HG02678 (cell line): ENCODE measurements around the gene SUSD6.
"Not testable (repeated sequence)": the region's sequence is repeated elsewhere in the genome, so short reads cannot be mapped to it uniquely, and the experiment has no call there.

Experiments used
- ATAC-seq: cut with Tn5 transposase; IDR thresholded peaks from one replicate; pipeline ENCODE4 v1.9.1; 2021; ENCODE audit warnings: mild to moderate bottlenecking, moderate library complexity; ENCODE audit not compliant: unreplicated experiment

The SUSD6 gene

DNA sequence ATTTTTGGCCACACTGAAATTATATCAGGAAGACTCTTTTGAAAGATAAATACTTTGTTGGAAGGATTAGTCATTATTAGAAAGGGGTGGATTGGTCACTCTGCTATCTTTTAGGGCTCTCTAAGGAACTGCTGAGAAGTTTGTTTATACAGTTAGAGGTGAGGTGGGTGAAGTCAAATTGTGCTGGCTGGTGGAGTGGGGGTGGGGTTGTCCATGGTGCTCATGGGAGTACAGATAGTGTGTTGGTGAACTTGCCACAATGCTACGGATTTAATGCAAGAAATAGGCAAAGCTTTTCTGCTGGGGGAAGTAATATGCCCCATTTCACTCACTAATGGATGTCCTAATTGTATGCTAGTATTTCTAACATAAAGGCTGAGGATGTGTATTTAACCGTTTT lies 35.8 kb downstream of the SUSD6 start:
- ATAC-seq: no peak

DNA sequence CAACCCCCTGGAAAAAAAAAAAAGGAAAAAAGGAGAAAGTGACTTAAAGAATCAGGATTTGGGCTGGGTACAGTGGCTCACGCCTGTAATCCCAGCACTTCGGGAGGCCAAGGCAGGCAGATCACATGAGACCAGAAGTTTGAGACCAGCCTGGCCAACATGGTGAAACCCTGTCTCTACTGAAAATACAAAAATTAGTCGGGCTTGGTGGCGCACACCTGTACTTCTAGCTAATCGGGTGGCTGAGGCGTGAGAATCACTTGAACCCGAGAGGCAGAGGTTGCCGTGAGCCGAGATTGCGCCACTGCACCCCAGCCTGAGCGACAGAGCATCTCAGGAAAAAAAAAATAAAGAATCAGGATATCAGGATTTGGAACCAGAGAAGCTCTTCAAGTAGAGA lies 36.2 kb downstream of the SUSD6 start:
- ATAC-seq: not testable (repeated sequence)

DNA sequence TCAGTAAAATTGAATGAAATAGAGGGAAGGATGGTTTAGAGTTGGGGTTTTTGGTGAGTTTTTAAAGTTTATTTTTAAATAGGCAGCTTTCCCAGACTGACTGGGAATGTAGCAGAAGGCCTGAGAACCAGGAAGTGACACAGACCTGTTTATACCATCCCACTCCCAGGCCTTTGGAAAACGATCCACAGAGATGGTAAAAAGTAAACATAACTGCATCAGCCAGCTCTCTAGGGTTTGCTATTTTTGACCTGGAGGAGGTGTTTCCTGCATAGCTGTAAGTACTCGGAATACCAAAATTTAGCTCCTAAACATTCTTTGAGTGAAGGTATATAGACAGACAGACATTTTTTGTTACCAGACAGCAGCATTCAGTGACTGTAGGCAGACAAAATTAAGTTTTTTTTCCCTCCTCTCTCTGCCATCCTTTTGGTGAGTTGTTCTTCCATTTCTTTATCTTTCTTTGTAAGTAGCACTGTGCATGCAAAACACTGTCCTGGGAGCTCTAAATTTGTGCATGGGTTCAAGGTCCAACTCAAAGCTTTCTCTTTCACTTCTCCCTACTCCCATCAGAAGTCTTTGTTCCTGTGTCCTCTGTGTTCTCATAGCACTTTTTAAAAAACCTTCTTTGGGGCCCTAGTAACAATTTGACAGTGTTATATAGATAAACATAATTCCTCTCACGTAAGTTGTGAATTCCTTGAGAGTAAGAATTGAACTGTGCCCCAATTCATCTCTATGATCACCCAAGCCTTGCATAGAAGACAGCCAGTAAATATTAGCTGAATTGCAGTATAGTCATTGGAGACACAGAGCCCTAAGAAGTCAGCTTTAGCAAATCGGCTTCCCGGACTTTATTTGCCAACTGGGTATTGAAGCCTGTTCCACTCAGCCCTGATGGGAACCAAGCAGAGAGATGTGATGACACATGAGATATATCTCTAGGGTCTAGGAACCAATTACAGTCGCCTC lies 37.4 kb downstream of the SUSD6 start:
- ATAC-seq: peak; percentile 56

DNA sequence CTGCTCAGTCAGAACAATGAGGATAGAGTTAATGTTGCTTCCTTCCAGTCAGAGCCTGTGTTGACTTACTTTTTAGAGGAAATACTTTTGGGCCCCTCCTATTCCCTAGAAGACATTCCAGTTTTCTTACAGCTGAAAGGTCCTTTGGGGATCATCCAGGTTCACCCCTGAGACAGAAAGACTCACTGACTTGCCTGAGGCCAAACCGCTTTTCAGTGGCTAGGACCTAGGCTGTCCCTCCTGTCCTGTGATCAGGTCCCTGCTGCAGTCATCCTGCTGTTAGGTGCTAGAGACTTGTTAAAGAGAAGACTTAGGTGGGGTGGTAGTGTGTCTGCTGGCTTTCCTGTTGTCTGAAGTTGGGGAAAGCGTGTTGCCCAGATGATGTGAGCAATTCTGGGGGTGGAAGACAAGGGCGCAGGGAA lies 39.6 kb downstream of the SUSD6 start:
- no peak for ATAC-seq

DNA sequence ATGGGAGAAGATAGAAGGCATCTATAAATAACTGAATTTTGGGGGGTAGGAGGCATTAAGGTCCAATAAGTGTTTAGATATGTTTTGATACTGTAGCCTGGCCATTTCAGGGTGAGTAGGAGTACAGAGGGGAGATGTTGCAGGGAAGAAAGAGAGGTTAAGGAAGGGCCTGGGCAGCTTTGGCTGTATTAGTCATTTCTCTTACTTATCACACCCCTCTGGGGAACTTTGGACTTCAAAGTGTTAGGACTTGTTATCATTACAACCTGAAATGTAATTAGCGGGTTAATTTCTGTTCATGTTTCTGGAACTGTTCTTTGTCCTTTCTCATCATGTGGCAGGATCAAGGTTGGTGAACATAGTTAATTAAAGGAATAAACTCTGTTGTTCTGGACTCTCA lies 40.3 kb downstream of the SUSD6 start:
- ATAC-seq: no peak

- ATAC-seq: peak; percentile 59
These were observed 41.7 kb downstream of the SUSD6 start for GRCh38 chr14:69652942-69653684.

GRCh38 chr14:69654116-69654515 lies 42.7 kb downstream of the SUSD6 start:
- no peak for ATAC-seq

- ATAC-seq: no peak
These were observed 46.6 kb downstream of the SUSD6 start for GRCh38 chr14:69657950-69658355.

DNA sequence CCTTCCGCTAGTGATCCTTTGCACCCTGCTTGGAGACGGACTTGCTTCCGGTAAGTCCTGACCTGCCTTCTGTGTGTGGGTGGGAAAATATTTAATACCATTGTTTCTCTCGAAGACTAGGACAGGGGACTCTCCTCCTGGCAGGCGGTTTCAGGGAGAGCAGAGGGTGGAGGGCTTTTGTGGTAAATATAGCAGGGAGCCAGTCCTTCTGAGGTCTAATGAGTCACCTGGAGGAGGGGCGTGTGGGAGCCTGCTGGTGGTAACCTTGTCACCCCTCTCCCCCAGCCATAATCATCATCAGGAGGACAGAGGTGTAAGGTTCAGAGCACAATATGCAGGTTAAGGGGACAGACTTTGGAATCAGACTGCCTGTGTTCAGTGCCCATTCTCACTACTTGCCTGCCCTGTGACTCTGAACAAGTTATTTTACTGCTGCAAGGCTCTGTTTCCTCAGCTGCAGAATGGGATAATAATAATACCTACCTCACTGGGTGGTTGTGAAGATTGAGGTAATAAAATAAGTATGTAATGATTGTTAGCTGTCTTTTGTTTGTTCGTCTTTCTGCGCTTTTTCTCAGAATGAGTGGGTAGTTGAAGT lies 47.4 kb downstream of the SUSD6 start:
- ATAC-seq: no peak

DNA sequence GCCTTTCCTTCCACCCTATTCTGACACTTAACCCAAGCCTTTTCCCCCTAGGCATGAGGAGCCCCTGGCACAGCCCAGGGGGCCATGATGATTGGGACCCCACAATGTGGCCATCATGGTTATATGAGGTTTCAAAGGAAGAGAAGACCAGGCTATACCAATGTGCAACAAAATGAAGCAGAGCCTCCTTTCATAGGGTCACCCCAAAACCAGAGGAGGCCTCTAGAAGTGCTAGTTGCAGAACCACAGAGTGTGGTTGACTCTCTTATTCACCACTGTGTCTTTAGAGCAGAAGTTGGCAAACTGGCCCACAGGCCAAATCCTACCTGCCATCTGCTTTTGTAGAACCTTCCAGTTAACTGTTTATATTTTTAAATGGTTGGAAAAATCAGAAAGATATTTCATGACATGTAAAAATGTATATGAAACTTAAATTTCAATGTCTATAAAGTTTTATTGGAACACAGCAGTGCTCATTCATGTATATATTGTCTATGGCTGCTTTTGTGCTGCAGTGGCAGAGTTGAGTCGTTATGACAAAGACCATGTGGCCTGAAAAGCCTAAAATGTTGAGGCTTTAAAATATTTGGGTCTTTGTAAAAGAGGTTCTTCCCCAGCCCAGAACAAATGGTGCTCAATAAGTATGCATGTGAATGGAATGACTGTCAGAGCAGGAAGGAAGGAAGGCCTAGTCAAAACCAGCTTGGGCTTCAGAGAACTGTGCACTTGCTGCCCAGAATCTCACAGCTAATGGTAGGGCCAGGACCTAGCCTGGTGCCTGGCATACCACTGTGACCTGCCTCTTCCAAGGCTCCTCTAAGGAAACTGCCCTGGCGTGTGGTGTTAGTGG lies 49.2 kb downstream of the SUSD6 start:
- ATAC-seq: no peak

GRCh38 chr14:69661194-69661537 lies 49.8 kb downstream of the SUSD6 start:
- no peak for ATAC-seq

- ATAC-seq: no peak
These were observed 51.4 kb downstream of the SUSD6 start for GRCh38 chr14:69662636-69663299.

DNA sequence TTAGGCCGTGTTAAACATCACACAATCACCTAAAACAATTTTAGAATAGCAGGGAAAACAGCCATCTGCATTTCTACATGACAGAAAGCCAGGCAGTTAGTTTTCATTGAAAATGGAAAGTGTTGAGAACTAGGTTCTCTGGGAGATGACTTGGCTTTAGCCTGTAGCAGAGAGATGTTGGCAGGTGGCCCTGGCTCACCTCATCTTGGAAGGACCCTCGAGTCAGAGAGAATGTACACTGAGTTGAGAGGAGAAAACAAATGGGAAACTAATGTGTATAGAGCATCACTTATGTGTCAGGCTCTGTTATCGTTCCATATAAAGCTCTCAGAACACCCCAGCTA lies 51.9 kb downstream of the SUSD6 start:
- no peak for ATAC-seq

DNA sequence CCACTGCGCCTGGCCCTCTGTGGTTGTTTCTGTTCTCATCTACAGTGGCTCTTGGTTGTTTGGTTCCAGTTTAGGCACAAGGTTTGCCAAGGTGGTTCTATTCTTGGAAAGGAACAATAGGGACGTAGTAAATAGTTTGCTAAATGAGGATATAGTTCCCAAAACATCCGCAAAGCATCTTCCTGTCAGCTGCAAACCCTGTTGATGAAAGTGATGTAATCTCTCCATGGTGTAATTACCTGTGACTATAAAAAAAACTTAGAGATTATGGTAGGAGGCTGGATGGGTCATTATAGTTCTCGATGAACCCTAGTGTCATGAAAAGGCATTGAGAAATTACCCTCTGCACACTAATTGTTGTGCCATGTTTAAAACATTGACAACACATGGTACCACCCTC lies 52.9 kb downstream of the SUSD6 start:
- no peak for ATAC-seq

DNA sequence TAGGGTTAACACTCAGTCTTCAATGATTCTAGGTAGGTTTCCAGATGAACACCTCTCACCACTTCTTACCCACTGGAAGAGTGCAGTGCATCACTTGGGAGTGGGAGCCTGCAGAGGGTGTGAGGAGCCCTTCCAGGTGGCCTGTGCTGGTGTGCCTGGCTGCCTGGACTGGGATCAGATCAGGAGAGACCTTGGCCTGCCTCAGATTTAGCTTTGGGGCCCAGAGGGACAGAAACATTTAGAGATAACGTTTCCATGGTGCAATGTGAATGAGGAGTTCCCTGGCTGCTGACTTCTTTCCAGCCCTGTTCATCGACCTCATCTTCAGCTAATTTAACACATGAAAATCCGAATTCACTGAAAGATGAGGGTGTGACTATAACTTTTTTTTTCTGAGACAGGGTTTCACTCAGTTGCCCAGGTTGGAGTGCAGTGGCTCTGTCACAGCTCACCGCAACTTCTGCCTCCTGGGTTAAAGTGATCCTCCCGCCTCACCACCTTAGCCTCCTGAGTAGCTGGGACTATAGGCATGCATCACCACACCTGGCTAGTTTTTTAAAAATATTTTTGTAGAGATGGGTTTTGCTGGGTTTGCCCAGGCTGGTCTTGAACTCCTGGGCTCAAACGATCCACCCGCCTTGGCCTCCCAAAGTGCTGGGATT lies 53.6 kb downstream of the SUSD6 start:
- no peak for ATAC-seq

- ATAC-seq: no peak
These were observed 54.2 kb downstream of the SUSD6 start for GRCh38 chr14:69665631-69666030.

- ATAC-seq: no peak
These were observed 54.7 kb downstream of the SUSD6 start for GRCh38 chr14:69666112-69666511.

DNA sequence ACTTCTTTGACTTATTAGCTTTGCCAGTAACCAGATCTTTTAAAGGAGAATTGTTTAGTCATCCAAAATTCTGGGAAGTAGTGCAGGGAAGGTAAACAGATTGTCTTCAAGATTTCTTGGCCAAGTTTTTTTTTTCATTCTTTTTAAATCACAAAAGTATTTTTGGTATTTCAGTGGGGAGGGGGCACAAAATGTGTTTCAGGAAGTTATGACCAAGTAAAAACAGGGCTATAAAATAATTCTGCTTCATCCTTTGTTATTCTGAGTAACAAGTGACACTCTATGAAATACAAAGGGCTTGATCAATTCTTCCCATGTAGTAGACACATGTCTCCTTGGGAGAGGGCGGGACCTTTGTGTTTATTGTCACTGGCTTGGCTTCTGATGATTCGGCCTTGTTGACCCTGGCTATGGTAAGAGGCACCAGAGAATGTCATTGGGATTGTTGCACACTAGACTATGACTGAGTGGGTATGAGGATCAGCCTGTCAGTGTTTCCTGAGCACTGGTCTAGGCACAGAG lies 55.4 kb downstream of the SUSD6 start:
- no peak for ATAC-seq

GRCh38 chr14:69667938-69668335 lies 56.5 kb downstream of the SUSD6 start:
- peak; percentile 32 for ATAC-seq

DNA sequence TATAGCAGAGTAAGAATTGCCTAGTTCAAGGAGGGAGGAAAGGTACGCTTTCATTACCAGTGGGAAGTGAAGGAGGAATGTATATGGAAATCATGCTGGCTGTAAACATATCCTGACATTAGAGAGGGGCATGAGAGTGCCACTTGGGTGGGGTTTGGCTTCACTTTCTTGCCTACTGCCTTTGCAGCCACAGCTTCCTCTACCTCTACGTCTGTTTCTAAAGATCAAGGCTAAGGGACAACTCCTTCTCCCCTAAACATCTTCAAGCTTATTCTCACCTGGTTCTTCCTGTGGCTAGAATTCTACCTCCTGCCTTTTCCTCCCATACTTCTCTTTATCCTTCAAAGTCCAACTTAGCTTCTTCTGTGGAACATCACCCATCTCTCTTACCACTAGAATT lies 58.0 kb downstream of the SUSD6 start:
- ATAC-seq: no peak
